Stomach (tissue), 9 donors: ENCODE results near the gene TBCD. TPM values are rescaled to one million over a fixed set of nuclear protein-coding genes. Genes with fewer than 3 reads are reported as not detected.

Source experiments
- DNase-seq, 2 donors: peaks; one replicate each; pipeline versions ENCODE4 v3.0.0 to v3.0.0-alpha.2; 2013 to 2019
- H3K27ac ChIP-seq, 5 donors: fragments of 200-600 bp in 4 of 5; sonication (generic) in 4 of 5; one replicate each; pipeline ENCODE4 v1.5.1; 2013 to 2019; ENCODE audit warnings: mild to moderate bottlenecking in 1 of 5, moderate library complexity in 1 of 5
- H3K27me3 ChIP-seq, 3 donors: fragments of 200-600 bp; sonication (generic); one replicate each; pipeline ENCODE4 v1.5.1; 2017 to 2019; ENCODE audit warnings: mixed run types in 1 of 3
- H3K36me3 ChIP-seq, 4 donors: fragments of 200-600 bp; sonication (generic); 1 replicate in 3 of 4; 2 replicates in 1 of 4; pipeline ENCODE4 v1.5.1; 2016 to 2019
- H3K4me1 ChIP-seq, 4 donors: fragments of 200-600 bp; sonication (generic); one replicate each; pipeline ENCODE4 v1.5.1; 2016 to 2019
- H3K4me3 ChIP-seq, 4 donors: fragments of 200-600 bp; sonication (generic) in 3 of 4; one replicate each; pipeline ENCODE4 v1.5.1; 2016 to 2019; ENCODE audit warnings: mild to moderate bottlenecking in 1 of 4
- H3K9me3 ChIP-seq, 4 donors: fragments of 200-600 bp; sonication (generic); one replicate each; pipeline ENCODE4 v1.5.1; 2016 to 2019
- EP300 ChIP-seq: sonication (generic); formaldehyde crosslinking; IDR thresholded peaks from one replicate; pipeline ENCODE4 v1.6.1; 2017; ENCODE audit warnings: antibody characterized with exemption
- POLR2A ChIP-seq, 4 donors: fragments of 450-650 bp; IDR thresholded peaks; one replicate each; pipeline ENCODE4 v1.6.1; 2016; ENCODE audit warnings: antibody characterized with exemption in 4 of 4, control low read depth in 2 of 4, mild to moderate bottlenecking in 1 of 4, moderate library complexity in 1 of 4
- POLR2AphosphoS5 ChIP-seq, 3 donors: sonication (generic); formaldehyde crosslinking; IDR thresholded peaks; one replicate each; pipeline ENCODE4 v1.6.1; 2016; ENCODE audit warnings: antibody characterized with exemption in 3 of 3
- WGBS, 5 donors: extraction: QIAGEN DNeasy Blood & Tissue Kit in 3 of 5; methylation state at CpG; one replicate each; pipeline versions ENCODE4 v1.1.5 to v1.1.7; 2013 to 2018; 5-methylcytosine and 5-hydroxymethylcytosine counted together
- intact Hi-C: fragments of 100-400 bp; cut with DNase I; formaldehyde crosslinking; loops from one replicate; pipeline ENCODE4 v1.15.1; 2023; ENCODE audit warnings: low total_unique reads
- polyA plus RNA-seq, 3 donors: library from polyadenylated mRNA; stranded (reverse); fragments of 200-250 nt; gene quantifications; one replicate each; pipeline ENCODE4 v1.2.3, GENCODE V29; 2013
- total RNA-seq, 5 donors: library from RNA; depleted of rRNA; stranded (reverse); fragments of >200 nt; gene quantifications; one replicate each; pipeline versions ENCODE4 v1.1.0 to v1.2.3, GENCODE V29; 2014 to 2016
- TF ChIP-seq, protein P1 (sequence below), 7 experiments: fragments of 450-650 bp in 4 of 7; fragments of 200-600 bp in 3 of 7; sonication (generic) in 3 of 7; IDR thresholded peaks; one replicate each; pipeline ENCODE4 v1.5.1; 2016 to 2019; ENCODE audit warnings: antibody characterized with exemption in 7 of 7, control low read depth in 2 of 7, mild to moderate bottlenecking in 1 of 7
- donor health status: healthy with polysubstance abuse.
- donor health status: Bipolar disorder and iron deficiency.
- donor health status: healthy.

The TBCD gene
- total and polyA plus RNA-seq, 8 donors, result 51.2 to 155 (median 101) TPM

DNA sequence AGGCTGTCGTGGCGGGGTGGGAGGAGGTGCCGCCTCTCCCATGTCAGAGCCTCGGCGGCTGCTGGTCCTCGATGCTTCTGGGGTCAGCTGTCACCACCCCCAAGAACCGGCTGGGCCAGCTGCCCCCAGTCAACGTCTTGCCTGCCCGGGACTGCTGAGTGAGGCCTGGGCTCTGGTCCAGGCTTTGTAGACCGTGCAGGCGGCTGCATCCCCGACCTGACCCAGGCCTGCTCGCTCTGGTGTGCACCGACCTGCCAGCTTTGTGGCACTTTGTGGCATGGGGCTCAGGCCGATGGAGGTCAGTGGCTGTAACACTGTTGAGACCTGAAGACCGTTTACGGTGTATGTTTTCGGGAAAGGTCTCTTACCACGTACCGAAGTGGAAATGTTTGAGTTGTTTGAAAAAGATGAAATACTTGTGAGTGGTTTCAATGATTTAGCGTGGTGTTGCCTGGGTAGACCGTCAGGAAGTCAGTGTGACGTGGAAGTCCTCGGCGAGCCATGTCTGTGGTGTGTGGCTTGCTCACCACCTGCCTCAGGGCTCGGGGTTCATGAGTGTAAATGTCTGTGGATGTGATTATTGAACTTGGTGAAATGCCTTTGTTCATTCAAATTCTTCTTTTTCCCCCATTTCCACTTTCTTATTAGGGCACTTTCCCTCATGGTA lies 141.2 kb downstream of the TBCD start:
- Histone ChIP-seq H3K27me3 (no peaks in the 10 kb centered on the region), H3K4me1 (peaks cover 56 to 73% (median 65%) of the 10 kb centered on the region in 4 donors), H3K27ac (peak overlapping the region; percentile 78 to 96 (median 89)), H3K9me3 (no peaks in the 10 kb centered on the region), H3K4me3 (no peak overlapping the region), H3K36me3 (peaks cover 0 to 39% (median 27%) of the 10 kb centered on the region in 4 donors)
- intact Hi-C loops, result no loop called here
- DNase-seq, result peak; percentile 71 to 77
- WGBS, 5 donors, result 28 to 58% (median 33%) methylated on average over 22 to 26 of the region's 26 CpGs
- TF ChIP-seq, protein P1, sequence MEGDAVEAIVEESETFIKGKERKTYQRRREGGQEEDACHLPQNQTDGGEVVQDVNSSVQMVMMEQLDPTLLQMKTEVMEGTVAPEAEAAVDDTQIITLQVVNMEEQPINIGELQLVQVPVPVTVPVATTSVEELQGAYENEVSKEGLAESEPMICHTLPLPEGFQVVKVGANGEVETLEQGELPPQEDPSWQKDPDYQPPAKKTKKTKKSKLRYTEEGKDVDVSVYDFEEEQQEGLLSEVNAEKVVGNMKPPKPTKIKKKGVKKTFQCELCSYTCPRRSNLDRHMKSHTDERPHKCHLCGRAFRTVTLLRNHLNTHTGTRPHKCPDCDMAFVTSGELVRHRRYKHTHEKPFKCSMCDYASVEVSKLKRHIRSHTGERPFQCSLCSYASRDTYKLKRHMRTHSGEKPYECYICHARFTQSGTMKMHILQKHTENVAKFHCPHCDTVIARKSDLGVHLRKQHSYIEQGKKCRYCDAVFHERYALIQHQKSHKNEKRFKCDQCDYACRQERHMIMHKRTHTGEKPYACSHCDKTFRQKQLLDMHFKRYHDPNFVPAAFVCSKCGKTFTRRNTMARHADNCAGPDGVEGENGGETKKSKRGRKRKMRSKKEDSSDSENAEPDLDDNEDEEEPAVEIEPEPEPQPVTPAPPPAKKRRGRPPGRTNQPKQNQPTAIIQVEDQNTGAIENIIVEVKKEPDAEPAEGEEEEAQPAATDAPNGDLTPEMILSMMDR (IDR thresholded peaks at IDR 0.05), result no peak
- TF ChIP-seq POLR2A (IDR thresholded peaks at IDR 0.05), result no peak
- no peak for TF ChIP-seq EP300
- no peak for TF ChIP-seq POLR2AphosphoS5 (IDR thresholded peaks at IDR 0.05)

DNA sequence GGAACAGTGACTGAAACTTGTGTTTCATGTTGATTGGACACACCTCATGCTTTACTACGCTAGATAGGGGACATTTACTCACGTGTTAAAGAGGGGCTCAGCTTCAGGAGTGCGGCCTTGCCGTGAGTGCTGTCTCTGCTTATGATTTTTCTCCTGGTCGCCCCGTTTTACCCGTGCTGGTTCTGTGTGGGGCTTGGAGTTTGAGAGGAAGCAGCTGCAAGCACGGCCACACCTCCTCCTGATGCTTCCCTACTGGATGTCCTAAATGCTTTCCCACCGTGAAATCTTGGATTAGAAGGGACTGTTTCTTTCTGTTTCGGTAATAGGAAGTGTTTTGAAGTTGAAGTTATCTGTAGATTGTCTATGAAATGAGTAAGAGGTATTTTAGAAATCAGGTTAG lies 141.9 kb downstream of the TBCD start:
- peak overlapping the region; percentile 73 to 96 (median 89) for H3K27ac ChIP-seq
- no peak overlapping the region for H3K4me3 ChIP-seq
- H3K4me1 ChIP-seq, result peaks cover 49 to 66% (median 58%) of the 10 kb centered on the region in 4 donors
- H3K9me3 ChIP-seq, result no peaks in the 10 kb centered on the region
- H3K36me3 ChIP-seq, result peaks cover 0 to 40% (median 28%) of the 10 kb centered on the region in 4 donors
- 28 to 61% (median 49%) methylated on average over 10 of the region's 10 CpGs for WGBS, 5 donors
- H3K27me3 ChIP-seq, result no peaks in the 10 kb centered on the region
- intact Hi-C loops, result no loop called here
- peak in 1 of 2 donors; percentile 60 for DNase-seq
- TF ChIP-seq POLR2A (IDR thresholded peaks at IDR 0.05) (no peak), POLR2AphosphoS5 (IDR thresholded peaks at IDR 0.05) (no peak), EP300 (no peak)
- TF ChIP-seq, protein P1 (IDR thresholded peaks at IDR 0.05), result no peak

DNA sequence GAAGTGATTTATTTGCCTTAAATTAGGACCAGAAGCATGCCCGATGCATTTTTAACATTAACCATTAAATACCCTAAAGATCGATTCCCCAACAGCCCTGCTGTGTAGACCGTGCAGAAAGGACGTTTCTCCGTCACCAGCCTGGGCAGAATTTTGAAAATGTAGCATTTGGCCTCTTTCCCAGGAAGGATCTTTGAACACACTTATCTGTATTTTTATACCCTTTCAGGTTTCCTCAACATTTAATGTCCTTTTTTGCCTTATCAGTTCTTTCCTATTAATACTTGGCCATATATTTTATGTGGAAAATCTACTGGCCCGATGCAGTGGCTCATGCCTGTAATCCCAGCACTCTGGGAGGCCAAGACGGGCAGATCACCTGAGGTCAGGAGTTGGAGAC lies 142.5 kb downstream of the TBCD start:
- peak overlapping the region in 4 of 5 donors; percentile 89 to 96 (median 91) for H3K27ac ChIP-seq

DNA sequence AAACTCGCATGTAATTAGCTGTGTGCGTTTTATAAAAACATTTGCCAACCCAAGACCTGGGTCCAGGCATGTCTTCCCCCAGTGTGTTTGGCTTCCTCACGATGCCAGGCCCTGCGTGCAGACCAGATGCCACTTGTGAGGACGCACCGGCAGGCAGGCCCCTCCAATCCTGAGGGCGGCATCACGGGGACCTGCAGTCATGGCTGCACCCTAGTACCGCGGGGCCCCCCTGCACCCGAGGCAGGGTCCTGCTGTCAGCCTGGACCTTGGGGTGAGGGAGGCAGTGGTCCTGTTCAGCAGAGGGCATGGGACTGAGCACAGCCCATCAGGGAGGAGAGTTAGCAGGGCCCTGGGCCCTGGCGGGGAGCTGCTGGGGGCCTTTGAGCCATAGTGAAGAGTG lies 143.2 kb downstream of the TBCD start:
- WGBS, 5 donors, result 86 to 92% (median 88%) methylated on average over 5 to 12 of the region's 12 CpGs
- Histone ChIP-seq H3K36me3 (peaks cover 0 to 44% (median 29%) of the 10 kb centered on the region in 4 donors), H3K27ac (peak overlapping the region in 4 of 5 donors; percentile 33 to 96 (median 89)), H3K9me3 (no peaks in the 10 kb centered on the region), H3K4me3 (no peak overlapping the region), H3K4me1 (peaks cover 44 to 55% (median 49%) of the 10 kb centered on the region in 4 donors), H3K27me3 (no peaks in the 10 kb centered on the region)
- no peak for TF ChIP-seq EP300
- TF ChIP-seq POLR2A (IDR thresholded peaks at IDR 0.05), result no peak
- TF ChIP-seq, protein P1 (IDR thresholded peaks at IDR 0.05), result no peak
- TF ChIP-seq POLR2AphosphoS5 (IDR thresholded peaks at IDR 0.05), result no peak
- no peak for DNase-seq
- intact Hi-C loops, result no loop called here

More for the DNA sequence above, 142.5 kb downstream of the TBCD start:
- Histone ChIP-seq H3K27me3 (no peaks in the 10 kb centered on the region), H3K36me3 (peaks cover 0 to 47% (median 34%) of the 10 kb centered on the region in 4 donors), H3K4me3 (no peak overlapping the region), H3K4me1 (peaks cover 48 to 62% (median 53%) of the 10 kb centered on the region in 4 donors), H3K9me3 (no peaks in the 10 kb centered on the region)
- WGBS, 5 donors, result 25 to 54% (median 40%) methylated on average over 7 of the region's 7 CpGs
- intact Hi-C loops, result no loop called here
- DNase-seq, result no peak
- TF ChIP-seq EP300, result no peak
